T-helper 2 cell (primary cell): ENCODE results near the gene CELSR1.
"Not testable (repeated sequence)": the region's sequence is repeated elsewhere in the genome, so short reads cannot be mapped to it uniquely, and the experiment has no call there.

ENCODE experiments used
- DNase-seq, 5 experiments: peaks; one replicate each; pipeline versions ENCODE4 v3.0.0 to v3.0.0-alpha.2; 2012 to 2022

The CELSR1 gene

DNA sequence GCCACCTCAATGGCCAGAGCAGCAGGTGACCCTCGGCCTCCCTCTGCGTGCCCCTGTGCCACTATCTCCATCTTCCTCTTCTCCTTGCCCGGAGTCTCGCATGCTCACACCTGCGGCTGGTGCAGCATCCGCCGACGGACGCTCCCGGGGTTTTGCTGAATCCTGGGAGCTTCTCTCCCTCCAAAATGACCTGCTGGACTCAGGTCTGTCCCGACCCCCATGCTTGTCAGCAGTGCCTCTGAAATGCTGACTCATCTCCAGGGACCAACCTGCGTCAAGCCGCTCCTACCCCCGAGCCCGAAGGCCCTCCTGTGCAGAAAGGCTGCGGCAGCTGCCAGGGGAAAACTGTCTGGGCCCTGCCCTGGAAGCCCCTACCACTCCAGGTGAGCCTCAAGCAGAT lies 58.4 kb downstream of the CELSR1 start:
- DNase-seq, result no peak

DNA sequence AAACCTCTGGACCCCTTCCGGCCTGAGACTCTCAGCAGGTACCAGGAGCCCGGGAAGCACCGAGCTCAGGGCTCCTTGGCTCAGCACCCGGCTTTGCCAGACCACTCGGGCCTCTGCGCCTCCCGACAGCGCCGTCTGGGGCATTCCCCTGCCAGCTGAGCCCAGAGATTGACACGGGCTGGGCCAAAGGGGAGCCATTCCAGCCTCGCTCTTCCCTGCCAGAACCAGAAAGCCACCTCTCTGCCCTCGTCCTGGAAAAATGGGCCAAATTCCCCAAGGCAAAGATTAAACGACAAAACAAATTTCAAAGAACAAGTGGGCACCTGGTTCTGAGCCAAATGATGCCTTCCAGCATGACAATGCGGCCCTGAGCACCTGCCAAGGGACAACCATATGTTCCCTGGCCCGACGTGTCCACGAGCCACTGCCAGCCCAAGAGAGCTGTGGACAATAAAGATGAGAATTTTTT lies 59.3 kb downstream of the CELSR1 start:
- no peak for DNase-seq

DNA sequence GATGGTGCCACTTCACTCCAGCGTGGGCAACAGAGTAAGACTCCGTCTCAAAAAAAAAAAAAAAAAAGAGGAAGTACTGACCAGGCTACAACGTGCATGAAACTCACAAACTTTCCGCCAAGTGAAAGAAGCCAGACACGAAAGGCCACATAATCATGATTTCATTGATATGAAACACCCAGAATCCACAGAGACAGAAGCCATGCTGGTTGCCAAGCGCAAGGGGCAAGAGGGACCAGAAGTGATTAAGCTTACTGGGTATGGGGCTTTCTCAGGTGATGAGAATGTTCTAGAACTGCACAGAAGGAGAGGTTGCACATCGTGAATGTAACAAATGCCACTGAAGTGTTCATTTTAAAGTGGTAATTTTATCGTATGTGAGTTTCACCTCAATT lies 60.9 kb downstream of the CELSR1 start:
- DNase-seq, result peak in 1 of 5 experiments; percentile 7

DNA sequence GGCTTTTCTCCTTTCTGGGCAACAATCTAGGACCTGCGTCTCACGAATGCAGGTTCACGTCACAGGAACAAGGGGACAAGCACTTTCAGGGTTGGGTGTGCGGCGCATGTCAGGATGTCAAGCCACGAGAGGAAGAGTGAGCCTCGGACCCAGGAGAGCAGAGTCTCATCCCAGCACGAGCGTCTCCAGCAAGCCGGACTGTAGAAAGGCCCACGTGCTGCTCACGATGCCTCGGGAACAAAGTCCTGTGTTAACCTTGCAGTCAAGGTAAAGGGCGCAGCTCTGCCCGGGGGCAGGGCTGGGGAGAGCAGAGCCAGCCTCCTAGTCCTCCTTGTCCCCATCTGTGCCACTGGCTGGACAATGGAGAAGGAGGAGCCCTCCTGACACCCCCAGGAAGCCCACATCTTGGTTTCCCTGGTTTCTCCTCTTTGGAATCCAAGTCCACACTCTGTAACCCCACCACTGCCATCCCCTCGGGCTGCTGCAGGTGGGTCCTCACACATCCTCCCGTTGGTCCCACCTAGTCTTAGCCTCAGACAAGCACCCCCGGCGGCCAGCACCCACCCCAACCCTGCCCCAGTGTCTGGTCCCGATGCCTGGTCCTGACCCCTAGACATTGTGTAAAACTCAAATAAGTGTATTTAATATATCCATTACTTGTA lies 63.4 kb downstream of the CELSR1 start:
- no peak for DNase-seq

DNA sequence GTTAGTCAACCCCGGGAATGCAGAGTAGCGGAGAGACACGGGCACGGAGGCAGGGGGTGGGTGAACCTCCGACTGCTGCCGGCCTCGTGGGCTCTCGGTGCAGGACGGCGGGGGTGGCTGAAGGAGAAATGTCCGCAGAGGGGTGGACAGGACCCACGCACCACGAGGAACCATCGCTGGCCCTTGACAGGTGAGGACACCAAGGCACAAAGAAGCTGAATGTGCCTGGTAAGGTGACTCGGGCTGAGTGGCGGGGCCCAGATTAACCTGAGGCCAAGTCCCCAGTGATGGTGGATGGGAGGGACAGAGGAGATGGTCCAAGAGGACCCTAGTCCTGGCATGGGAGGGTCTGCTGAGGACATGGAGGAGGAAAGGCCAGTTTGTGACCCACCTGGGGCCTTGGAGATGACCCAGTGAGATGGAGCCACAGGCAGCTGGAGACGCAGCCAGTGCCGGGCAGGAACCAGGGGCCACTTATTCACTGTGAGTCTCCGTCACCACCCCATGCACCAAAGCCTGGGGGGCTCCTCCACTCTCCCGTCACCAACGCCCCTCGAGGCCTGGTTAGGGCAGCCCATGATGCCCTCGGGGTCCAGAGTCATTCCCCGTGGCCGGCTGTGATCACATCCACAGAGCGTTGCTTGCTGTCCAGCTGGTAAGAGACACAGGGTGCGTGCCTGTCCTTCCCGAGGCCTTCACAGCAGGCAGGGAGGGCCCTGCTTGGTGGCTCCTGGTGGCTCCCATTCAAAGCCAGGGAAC lies 64.2 kb downstream of the CELSR1 start:
- DNase-seq, result no peak

DNA sequence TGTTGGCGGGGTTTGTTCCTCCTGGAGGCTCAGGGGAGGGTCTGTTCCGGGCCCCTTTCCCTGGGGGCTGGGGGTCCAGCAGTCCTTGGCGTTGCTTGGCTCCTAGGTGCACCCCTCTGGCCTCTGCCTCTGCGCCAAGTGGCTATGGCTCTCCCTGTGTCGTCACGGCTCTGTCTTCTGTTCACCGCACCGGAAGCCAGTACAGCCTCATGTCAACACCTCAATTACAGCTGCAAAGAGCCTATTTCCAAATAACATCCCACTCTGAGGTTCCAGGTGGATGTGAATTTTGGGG lies 64.8 kb downstream of the CELSR1 start:
- no peak for DNase-seq

DNA sequence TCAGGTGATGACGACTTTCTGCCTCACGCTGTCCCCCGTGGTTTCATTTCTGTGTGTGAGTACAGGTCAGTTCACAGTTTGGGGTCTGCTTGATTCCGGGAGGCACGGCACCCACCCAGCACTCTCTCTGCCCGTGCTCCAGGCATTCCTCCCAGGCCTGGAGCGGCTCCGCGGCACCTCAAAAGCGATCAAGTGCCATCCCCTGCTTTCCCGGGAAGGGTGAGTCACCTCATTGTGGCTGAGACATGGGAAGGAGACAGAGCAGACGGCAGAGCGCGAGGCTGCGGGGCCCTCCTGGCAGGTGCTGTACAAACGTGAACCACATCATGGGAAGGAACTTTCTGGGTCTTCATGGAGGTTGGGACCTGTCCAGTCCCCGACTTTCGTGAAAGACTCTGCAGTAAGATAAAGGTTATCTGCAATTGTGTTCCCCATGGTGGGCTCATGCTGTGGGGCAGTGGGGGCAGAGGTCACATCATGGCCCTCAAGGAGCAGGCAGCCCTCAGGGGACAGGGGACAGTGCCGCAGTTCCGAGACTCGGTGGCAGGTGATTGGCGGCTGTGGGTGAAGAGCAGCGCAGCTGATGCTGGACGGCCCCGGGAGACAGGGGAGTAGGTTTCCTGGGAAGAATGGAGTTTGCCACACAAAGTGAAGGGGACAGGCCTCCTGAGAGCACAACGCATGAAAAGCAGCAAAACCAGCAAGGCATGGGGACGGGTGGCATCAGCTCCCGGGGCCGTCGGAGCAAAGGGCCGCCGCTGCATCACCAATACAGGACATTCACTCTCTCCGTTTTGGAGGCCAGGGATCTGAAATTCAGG lies 65.3 kb downstream of the CELSR1 start:
- no peak for DNase-seq

DNA sequence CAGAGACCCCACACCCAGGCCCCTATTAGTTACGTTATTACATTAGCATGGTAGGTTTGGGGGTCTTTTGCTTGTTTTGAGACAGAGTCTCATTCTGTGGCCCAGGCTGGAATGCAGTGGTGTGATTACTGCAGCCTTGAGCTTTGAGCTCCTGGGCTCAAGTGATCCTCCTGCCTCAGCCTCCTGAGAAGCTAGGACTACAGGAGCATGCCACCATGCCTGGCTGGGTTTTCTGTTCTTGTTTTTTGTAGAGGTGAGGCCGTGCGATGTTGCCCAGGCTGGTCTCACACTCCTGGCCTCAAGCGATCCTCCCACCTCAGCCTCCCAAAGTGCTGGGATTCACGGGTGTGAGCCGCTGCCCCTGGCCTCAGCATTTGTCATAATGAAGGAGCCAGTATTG lies 66.1 kb downstream of the CELSR1 start:
- not testable (repeated sequence) for DNase-seq

DNA sequence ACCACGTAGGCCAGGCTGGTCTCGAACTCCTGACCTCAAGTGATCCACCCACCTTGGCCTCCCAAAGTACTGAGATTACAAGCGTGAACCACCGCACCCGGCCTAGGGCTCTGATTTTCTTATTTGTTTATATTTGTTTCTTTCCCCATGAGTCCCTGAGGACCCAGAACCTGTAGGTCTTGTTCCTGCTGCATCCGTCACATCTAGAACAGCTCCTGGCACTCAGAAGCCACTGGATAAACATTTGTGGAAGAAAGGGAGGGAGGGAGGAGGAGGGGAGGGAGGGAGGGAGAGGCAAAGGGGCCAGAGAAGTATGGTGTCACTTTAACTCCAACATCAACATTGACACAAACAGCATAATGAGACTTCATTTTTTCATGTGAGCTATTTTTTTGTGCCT lies 67.7 kb downstream of the CELSR1 start:
- no peak for DNase-seq

DNA sequence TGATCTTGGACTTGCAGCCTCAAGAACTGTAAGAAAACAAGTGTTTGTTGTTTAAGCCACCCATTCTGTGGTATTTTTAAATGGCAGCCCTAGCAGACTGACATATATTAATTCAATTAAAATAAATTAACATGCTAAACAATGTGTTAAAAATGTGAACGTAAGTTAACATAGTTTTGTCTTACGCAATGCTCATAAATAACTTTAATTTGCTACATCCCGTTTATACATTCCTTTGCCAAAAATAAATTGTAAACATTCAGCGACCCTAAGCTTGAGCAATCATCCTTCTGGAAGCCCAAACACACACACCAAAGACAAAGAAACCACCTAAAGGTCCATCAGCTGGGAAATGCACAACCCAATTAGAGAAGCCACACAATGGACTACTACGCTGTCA lies 70.4 kb downstream of the CELSR1 start:
- DNase-seq, result no peak

DNA sequence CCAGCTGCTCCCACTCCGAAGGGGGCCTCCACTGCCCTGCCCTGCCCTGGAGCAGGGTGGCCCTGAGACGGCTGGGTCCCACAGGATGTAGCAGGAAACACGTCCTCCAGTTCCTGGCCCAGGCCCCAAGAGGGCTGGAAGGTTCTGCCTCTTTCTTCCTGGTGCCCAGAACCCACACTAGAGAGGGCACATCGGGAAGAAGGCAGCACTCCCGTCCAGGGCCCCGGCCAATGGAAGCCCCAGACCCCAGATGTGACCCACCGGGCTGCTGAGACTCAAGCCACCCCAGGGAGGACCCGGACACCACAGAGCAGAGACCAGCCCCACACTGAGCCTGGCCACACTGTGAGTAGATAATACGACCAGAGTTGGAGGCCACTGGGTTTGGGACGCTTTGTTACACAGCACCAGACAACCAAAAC lies 71.2 kb downstream of the CELSR1 start:
- DNase-seq, result no peak

DNA sequence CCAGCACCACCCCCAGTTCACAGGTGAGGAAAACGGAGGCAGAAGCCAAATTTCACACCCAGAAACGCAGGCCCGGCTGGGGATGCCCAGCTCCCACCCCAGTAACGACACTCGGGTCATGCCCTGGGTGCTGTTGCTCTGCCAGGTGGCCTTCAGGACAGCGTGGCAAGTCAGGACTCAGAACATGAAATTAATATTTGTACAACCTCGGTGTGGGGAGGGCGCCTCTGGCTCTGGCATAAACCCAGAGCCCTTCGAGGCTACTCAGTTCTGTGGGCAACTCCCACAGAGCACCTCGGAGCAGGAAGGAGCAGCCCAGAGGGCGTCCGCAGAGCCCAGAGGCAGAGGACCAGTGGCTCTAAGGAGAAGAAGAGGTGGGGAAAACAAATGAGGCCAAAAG lies 71.6 kb downstream of the CELSR1 start:
- no peak for DNase-seq

DNA sequence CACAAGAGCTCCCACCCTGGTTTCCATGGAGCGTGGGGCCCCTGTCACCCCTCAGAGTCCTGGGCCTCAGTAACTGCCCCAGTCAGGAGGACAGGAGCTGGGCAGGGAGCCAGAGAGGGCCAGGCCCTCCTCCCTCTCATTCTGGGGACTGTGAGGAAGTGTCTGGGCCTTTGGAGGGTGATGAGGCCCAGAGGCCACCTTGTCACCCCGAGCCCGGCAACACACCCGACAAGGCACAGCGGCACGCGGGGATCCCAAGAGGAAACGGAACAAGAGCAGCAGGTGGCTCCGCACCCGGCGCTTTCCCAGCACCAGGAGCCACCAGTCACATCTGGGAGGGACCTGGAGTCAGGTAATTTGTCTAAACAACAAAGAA lies 72.1 kb downstream of the CELSR1 start:
- no peak for DNase-seq

DNA sequence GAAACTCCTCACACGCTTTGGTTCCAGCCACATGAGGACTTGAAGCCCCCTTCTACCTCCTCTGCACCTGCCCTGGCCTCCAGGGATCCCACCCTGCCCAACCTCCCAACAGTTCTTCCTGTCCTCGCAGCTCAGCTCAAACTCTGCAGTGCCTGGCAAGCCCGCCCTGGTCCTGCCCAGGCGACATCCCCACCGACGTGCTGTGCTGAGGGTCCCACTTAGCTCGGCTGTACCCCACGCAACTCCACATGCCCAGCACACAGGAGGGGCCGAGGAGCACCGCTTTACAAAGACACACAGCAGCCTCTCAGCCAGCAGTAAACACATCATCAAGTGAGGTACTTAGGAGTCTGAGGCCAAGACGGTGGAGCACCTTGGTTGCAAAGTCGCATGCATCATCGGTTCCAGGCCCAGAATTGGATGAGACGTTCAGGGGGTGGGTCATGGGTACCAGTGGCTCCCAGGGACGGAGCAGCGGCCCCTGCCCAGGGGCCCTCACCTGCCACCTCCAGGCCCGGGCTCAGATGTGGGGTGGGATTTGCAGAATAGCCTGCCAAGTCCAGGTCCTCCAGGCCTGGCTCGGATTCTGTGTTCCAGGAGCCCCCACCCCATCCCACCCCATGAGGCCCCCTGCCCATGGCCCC lies 72.6 kb downstream of the CELSR1 start:
- DNase-seq, result no peak

DNA sequence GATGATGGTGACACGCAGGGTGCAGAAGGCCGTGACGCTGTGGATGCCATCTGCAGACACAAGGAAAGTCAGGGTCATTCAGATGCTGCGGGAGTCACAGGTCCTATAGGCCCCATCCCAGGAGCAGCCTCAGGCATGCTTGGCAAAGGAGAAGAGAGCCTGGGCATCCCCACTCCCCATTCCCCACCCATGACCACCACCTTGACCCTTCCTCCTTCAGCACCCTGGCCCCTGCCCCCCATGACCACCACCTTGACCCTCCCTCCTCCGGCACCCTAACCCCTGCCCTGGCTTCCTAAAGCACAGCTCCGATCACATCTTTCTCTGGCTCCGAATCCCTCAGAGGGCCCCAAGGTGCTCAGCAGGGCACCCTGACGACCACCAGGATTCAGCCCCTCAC lies 73.1 kb downstream of the CELSR1 start:
- no peak for DNase-seq

DNA sequence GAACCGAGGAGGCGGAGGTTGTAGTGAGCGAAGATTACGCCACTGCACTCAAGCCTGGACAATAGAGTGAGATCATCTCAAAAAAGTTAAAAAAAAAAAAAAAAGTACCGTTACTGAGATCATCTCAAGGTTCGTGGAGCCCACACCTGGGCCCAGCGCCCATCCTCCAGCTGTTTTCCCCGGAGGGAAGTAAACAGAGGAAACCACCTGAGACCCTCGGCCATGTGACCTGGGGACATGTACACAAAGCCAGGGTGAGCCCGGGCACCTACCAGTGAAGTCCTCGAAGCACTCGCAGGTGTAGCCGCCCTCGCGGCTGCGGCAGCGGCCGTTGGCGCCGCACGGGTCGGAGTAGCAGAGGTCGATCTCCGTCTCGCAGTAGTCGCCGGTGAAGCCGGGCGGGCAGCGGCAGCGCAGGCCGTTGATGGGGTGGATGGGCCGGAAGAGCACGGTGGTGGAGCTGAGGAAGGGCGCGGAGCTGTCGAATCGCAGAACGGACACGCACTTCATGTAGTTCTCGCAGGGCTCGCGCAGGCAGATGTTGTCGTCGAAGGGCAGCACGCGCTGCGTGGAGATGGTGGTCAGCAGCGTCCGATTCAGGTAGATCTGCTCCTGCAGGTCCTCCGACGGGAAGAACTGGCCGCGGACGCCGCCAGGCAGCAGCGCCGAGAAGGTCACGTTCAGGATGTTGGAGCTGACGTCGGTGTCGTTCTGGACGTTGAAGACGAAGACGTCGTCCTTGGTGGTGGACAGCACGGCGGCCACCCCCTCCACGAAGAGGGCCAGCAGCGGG lies 73.8 kb downstream of the CELSR1 start:
- no peak for DNase-seq

DNA sequence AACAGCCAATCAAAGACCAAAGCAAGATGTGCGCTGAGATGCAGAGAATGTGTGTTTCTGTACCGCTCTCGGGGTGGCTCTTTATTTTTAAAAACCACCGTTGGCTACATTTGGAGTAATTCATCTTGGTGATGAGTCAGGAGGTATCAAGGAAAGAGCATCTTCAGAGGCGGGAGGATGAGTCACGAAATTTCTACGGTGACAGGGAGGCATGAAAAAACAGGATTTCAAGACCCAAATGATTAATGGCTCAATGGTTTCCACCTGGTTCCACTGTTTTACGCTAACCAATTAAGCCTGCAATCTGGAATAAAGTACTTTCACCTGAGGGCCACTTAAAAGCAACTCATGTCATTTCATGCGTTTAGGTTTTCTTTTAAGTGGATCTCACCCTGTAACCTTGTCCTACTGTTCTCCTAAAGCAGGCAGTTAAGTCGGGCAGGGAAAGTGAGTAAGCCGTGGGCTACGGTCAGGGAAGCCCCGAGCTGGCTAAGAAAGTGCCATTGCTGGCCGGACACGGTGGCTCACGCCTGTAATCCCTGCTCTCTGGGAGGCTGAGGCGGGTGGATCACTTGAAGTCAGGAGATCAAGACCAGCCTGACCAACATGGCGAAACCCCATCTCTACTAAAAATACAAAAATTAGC lies 74.6 kb downstream of the CELSR1 start:
- DNase-seq, result no peak

DNA sequence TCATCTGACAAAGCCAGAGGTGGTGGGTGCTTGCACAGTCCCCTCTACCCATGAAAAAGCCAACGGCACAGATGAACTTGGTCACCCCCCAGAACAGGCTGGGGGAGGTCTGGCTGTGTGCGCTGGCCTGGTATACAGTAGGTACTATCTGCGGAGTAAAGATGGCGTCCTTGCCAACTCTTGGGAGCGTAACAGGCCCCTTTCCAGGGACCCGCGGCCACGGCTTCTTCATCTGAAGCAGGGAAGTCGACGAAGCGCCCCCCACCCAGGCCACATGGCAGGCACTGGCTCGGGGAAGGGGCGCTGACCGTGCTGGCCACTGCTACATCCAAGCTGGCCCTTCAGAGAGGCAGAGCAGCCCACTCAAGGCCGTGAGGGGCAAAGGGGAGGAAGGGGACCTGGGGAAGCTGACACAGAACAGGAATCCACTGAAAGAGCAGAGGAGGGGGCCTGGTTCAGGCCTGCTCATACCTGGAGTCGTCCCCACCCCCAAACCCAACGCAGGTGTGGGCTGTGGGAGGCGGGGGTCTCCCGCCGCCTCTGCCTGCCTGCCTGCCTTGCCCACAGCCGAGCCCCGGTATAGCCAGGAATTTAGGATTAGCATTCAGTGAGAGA lies 75.7 kb downstream of the CELSR1 start:
- DNase-seq, result no peak

DNA sequence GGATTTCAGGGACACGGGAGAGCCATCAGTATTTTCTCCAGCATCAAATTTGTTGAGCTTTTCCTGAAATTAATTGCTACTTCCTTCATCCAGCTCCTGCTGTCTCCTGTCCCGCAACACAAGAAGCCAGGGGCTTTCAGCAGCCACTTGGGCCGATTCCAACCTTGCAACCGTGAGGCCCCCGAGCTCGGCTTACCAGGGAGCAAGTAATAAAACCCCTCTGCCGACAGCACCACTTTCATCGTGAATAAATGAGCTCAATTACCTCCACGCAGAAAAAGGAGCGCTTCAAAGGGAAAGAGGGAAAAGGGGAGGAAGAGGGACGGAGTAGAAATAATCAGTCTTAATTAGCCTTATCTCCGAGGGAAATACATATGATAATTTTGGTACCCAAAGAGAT lies 76.6 kb downstream of the CELSR1 start:
- DNase-seq, result no peak

DNA sequence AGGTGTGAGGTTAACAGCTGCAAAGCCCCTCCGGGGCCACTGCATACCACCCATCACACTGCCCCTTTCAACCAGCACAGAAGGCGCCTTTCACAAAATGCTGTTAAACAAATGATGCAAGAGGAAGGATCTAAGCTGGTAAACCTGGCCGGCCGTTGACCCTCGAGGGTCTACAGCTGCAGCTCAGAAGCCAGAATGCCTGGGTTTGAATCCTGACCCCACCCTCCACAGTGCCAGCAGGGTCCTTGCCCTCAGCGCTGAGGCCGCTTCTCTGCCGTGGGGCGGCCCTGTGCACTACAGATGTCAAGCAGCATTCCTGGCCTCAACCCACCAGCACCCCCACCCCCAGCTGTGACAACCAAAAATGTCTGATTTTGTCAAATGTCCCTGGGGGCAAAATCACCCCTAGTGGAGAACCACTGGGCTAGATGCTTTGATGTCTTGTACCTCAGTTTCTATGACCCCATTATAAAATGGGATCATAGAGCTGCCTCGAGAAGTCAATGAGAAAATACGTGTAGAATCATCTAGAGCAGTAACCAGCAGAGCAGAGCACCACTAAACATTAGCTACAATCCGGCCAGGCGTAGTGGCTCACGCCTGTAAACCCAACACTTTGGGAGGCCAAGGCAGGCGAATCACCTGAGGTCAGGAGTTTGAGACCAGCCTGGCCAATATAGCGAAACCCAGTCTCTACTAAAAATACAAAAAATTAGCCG lies 77.9 kb downstream of the CELSR1 start:
- DNase-seq, result no peak

DNA sequence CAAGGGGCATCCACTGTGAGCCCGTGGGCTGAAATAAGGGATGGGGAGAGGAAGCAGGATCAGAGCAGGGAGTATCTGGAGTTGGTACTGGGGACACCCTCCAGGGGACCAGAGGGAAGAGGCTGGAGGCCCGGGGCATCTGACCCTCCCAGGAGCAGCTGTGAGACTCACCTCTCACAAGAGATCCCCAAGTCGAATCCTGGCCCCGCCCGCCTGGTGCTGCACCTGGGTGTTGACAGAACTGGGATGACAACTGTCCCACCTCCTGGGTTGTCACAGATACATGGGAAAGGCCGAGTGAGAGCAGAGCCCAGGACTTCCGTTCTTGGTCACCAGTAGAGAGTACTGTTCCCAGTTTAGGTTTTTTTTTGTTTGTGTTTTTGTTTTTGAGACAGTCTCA lies 78.9 kb downstream of the CELSR1 start:
- DNase-seq, result no peak
